HG03442 (cell line): Measurements from ENCODE around the gene SLC26A4.

Source experiments
- ATAC-seq: cut with Tn5 transposase; IDR thresholded peaks from one replicate; pipeline ENCODE4 v1.9.1; 2021; ENCODE audit warnings: mild to moderate bottlenecking, moderate library complexity; ENCODE audit not compliant: unreplicated experiment

SLC26A4 gene

GRCh38 chr7:107659666-107660065 is 962 bp upstream of the SLC26A4 start:
- no peak for ATAC-seq

- peak; percentile 39 for ATAC-seq
Observed at GRCh38 chr7:107661081-107661864, 645 bp downstream of the SLC26A4 start.

- ATAC-seq = no peak
Observed at GRCh38 chr7:107661865-107662379, 1.3 kb downstream of the SLC26A4 start.

GRCh38 chr7:107663196-107663595 is 2.6 kb downstream of the SLC26A4 start:
- no peak for ATAC-seq

GRCh38 chr7:107666790-107667189 is 6.2 kb downstream of the SLC26A4 start:
- ATAC-seq = no peak

GRCh38 chr7:107667341-107667740 is 6.7 kb downstream of the SLC26A4 start:
- no peak for ATAC-seq

- no peak for ATAC-seq
Observed at GRCh38 chr7:107668296-107668695, 7.7 kb downstream of the SLC26A4 start.

- ATAC-seq = no peak
Observed at GRCh38 chr7:107672183-107672582, 11.6 kb downstream of the SLC26A4 start.

GRCh38 chr7:107676249-107676648 is 15.6 kb downstream of the SLC26A4 start:
- ATAC-seq = no peak

- ATAC-seq = no peak
Observed at GRCh38 chr7:107678110-107678753, 17.6 kb downstream of the SLC26A4 start.

- no peak for ATAC-seq
Observed at GRCh38 chr7:107680478-107680877, 19.9 kb downstream of the SLC26A4 start.

GRCh38 chr7:107682886-107683285 is 22.3 kb downstream of the SLC26A4 start:
- no peak for ATAC-seq

GRCh38 chr7:107684287-107684686 is 23.7 kb downstream of the SLC26A4 start:
- ATAC-seq = no peak

- ATAC-seq = no peak
Observed at GRCh38 chr7:107684947-107685463, 24.4 kb downstream of the SLC26A4 start.

GRCh38 chr7:107686816-107687387 is 26.3 kb downstream of the SLC26A4 start:
- no peak for ATAC-seq

- ATAC-seq = no peak
Observed at GRCh38 chr7:107687656-107688055, 27.0 kb downstream of the SLC26A4 start.

- no peak for ATAC-seq
Observed at GRCh38 chr7:107689553-107689952, 28.9 kb downstream of the SLC26A4 start.

GRCh38 chr7:107690084-107690483 is 29.5 kb downstream of the SLC26A4 start:
- ATAC-seq = no peak

- ATAC-seq = no peak
Observed at GRCh38 chr7:107690611-107691010, 30.0 kb downstream of the SLC26A4 start.

- no peak for ATAC-seq
Observed at GRCh38 chr7:107691716-107692115, 31.1 kb downstream of the SLC26A4 start.

GRCh38 chr7:107692501-107692900 is 31.9 kb downstream of the SLC26A4 start:
- no peak for ATAC-seq

- no peak for ATAC-seq
Observed at GRCh38 chr7:107693396-107693795, 32.8 kb downstream of the SLC26A4 start.
